GM12874 (cell line): ENCODE data around the gene MYADM.

Experiments used
- CTCF ChIP-seq: IDR thresholded peaks from 2 replicates; pipeline ENCODE4 v1.5.1; 2011; ENCODE audit warnings: low read depth, mild to moderate bottlenecking, control low read depth, low read length, moderate library complexity; ENCODE audit not compliant: insufficient read depth

MYADM gene

DNA sequence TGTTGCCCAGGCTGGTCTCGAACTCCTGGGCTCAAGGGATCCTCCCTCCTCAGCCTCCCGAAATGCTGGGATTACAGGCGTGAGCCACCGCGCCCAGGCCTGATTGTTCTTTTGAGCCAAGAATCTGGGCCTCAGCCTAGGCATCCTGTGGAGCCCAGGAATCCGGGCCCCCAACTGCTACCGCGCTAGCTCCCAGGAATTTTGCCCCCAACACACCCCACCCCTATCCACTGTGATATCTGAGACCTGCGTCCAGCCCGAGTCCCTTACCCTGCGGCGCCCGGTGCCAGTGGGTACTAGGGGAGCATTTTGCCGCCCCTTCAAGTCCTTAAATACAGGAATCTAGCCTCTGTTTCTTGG lies 838 bp upstream of the MYADM start:
- TF ChIP-seq CTCF = no peak

DNA sequence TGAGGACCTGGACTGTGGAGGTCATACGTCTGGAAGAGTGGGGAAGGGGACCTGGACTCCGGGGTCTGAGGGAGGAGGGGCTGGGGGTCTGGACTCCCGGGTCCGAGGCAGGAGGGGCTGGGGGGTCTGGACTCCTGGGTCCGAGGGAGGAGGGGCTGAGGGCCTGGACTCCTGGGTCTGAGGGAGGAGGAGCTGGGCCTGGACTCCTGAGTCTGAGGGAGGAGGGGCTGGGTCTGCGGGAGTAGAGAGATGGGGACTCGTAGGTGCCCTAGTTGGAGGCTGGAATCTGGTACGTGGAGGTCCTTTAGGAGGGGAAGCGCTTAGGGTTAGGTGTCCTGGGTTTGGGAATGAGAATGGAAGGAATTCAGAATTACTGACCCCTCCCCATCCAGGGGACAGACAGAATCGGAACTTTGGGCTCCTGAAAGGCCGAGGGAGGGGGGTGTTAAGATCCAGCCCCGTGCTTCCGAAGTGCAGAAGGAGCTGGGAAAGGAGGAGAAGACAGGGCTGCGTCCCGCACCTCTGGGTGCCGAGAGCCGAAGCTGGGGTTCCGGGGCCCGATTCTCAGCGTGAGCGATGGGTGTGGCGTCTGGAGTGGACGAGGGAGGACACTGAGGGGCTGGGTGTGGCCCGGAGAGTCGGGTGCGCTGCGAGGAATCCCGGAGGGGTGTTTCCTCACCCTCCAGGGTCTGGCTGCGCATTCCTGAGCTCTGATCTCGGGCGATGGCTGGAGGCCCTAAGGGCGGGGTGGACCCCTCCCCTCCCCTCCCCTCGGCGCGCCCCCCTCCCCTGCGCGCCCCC lies 608 bp downstream of the MYADM start:
- TF ChIP-seq CTCF = no peak

- peak; percentile 16; the same call in 1 of the 2 replicates for TF ChIP-seq CTCF
Observed at GRCh38 chr19:53868892-53869804, 1.5 kb downstream of the MYADM start.

- TF ChIP-seq CTCF = no peak
Observed at GRCh38 chr19:53870485-53870844, 2.8 kb downstream of the MYADM start.

DNA sequence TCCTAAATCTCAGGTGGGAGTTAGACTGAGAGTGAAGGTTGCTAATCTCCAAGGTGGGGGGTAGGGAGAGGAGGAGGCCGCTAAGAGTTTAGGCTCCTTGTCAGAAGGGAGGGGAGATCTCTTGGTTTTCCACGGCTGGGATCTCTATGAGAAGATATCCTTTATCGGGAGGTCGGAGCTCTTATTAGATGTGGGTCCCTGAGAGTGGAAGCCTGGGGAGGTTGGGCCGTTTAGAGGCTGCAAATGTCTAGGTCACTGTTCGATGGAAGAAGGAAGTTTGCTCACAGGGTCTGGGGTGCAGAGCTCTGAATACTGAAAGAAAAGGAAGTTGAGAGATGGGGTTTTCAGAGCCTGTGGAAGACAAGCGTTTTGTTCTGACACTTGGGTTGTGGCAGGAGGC lies 3.8 kb downstream of the MYADM start:
- no peak for TF ChIP-seq CTCF

GRCh38 chr19:53872762-53873161 lies 5.1 kb downstream of the MYADM start:
- TF ChIP-seq CTCF = no peak

GRCh38 chr19:53873773-53874605 lies 6.3 kb downstream of the MYADM start:
- TF ChIP-seq CTCF = no peak
